Stimulated activated CD4-positive, alpha-beta T cell treated with anti-CD3 and anti-CD28 coated beads, Interleukin-1b, Interleukin-23, amount 100 ng/mL, for 1 hour (primary cell): Measurements from ENCODE around the gene NFATC3.

Source experiments
- DNase-seq, 2 donors: peaks; one replicate each; pipeline ENCODE4 v3.0.0-alpha.2; 2020; ENCODE audit warnings: low read depth in 2 of 2

The NFATC3 gene

GRCh38 chr16:68085259-68086071, at the start of gene NFATC3:
TSS of gene NFATC3 (plus strand) at chr16:68085370. CDS start at chr16:68085682, 312 bp downstream.
- peak; percentile 97 to 99 for DNase-seq

GRCh38 chr16:68037841-68038597, 47.2 kb upstream of the NFATC3 start:
- DNase-seq: no peak

GRCh38 chr16:68040506-68041288, 44.5 kb upstream of the NFATC3 start:
- peak; percentile 82 to 86 for DNase-seq

- DNase-seq: no peak
Observed at GRCh38 chr16:68041783-68042182, 43.4 kb upstream of the NFATC3 start.

GRCh38 chr16:68046106-68046505, 39.1 kb upstream of the NFATC3 start:
- DNase-seq: no peak

- no peak for DNase-seq
Observed at GRCh38 chr16:68047987-68048386, 37.2 kb upstream of the NFATC3 start.

- no peak for DNase-seq
Observed at GRCh38 chr16:68049449-68049848, 35.7 kb upstream of the NFATC3 start.

- DNase-seq: no peak
Observed at GRCh38 chr16:68055395-68055794, 29.8 kb upstream of the NFATC3 start.

- DNase-seq: no peak
Observed at GRCh38 chr16:68059804-68060203, 25.4 kb upstream of the NFATC3 start.

- DNase-seq: no peak
Observed at GRCh38 chr16:68061396-68061795, 23.8 kb upstream of the NFATC3 start.

GRCh38 chr16:68062910-68063393, 22.2 kb upstream of the NFATC3 start:
- DNase-seq: no peak

GRCh38 chr16:68064791-68065365, 20.3 kb upstream of the NFATC3 start:
- peak in 1 of 2 donors; percentile 36 for DNase-seq

- no peak for DNase-seq
Observed at GRCh38 chr16:68065716-68066305, 19.4 kb upstream of the NFATC3 start.

- no peak for DNase-seq
Observed at GRCh38 chr16:68066763-68067162, 18.4 kb upstream of the NFATC3 start.

GRCh38 chr16:68068926-68069325, 16.2 kb upstream of the NFATC3 start:
- no peak for DNase-seq

GRCh38 chr16:68069511-68070248, 15.5 kb upstream of the NFATC3 start:
- DNase-seq: no peak

- DNase-seq: no peak
Observed at GRCh38 chr16:68070249-68070730, 14.9 kb upstream of the NFATC3 start.

GRCh38 chr16:68070806-68071517, 14.2 kb upstream of the NFATC3 start:
- DNase-seq: no peak

- DNase-seq: no peak
Observed at GRCh38 chr16:68071518-68071901, 13.7 kb upstream of the NFATC3 start.
